HG03139 (cell line): ENCODE results near the gene NUP107.

Experiments
- ATAC-seq: cut with Tn5 transposase; IDR thresholded peaks from one replicate; pipeline ENCODE4 v1.9.1; 2021; ENCODE audit not compliant: unreplicated experiment

NUP107 gene

GRCh38 chr12:68794653-68795251 is 108.0 kb downstream of the NUP107 start:
- ATAC-seq: no peak
